OCI-LY3 (cell line): ENCODE measurements around the gene ASCC2.

Source experiments
- EZH2phosphoT487 ChIP-seq: fragments of 200-600 bp; shearing (Covaris generic); IDR thresholded peaks from 2 replicates; pipeline ENCODE4 v1.6.1; 2018; ENCODE audit warnings: antibody characterized with exemption, mixed run types, low read depth
- TF ChIP-seq, protein P1 (sequence below): fragments of 200-600, 300-600 bp; sonication (generic); IDR thresholded peaks from 2 replicates; pipeline ENCODE4 v1.5.1; 2014; ENCODE audit warnings: antibody characterized with exemption, low read length, low read depth

GRCh38 chr22:29825578-29825977 is 12.5 kb downstream of the ASCC2 start:
- TF ChIP-seq, protein P1, sequence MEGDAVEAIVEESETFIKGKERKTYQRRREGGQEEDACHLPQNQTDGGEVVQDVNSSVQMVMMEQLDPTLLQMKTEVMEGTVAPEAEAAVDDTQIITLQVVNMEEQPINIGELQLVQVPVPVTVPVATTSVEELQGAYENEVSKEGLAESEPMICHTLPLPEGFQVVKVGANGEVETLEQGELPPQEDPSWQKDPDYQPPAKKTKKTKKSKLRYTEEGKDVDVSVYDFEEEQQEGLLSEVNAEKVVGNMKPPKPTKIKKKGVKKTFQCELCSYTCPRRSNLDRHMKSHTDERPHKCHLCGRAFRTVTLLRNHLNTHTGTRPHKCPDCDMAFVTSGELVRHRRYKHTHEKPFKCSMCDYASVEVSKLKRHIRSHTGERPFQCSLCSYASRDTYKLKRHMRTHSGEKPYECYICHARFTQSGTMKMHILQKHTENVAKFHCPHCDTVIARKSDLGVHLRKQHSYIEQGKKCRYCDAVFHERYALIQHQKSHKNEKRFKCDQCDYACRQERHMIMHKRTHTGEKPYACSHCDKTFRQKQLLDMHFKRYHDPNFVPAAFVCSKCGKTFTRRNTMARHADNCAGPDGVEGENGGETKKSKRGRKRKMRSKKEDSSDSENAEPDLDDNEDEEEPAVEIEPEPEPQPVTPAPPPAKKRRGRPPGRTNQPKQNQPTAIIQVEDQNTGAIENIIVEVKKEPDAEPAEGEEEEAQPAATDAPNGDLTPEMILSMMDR, result no peak
- TF ChIP-seq EZH2phosphoT487, result no peak
